K562 (cell line): ENCODE measurements around the gene MANEA. TPM values are rescaled to one million over a fixed set of nuclear protein-coding genes. Genes with fewer than 3 reads are reported as not detected.

Experiments used
- BCOR ChIP-seq: fragments of 450-650 bp; IDR thresholded peaks from 2 replicates; pipeline ENCODE4 v1.6.1; 2016
- CHD7 ChIP-seq: fragments of 200-600 bp; sonication (generic); IDR thresholded peaks from one replicate; pipeline ENCODE4 v1.6.1; 2012; ENCODE audit warnings: mild to moderate bottlenecking, low read depth, low read length, inconsistent platforms
- GABPB1 ChIP-seq: sonication (generic); formaldehyde crosslinking; IDR thresholded peaks from 2 replicates; pipeline ENCODE4 v1.8.0; 2022; ENCODE audit warnings: mild to moderate bottlenecking, missing genetic modification reagents
- MCM2 ChIP-seq: fragments of 450-650 bp; IDR thresholded peaks from 2 replicates; pipeline ENCODE4 v1.6.1; 2017; ENCODE audit warnings: low read depth, mild to moderate bottlenecking
- PTTG1 ChIP-seq: fragments of 450-650 bp; IDR thresholded peaks from 2 replicates; pipeline ENCODE4 v1.6.1; 2016; ENCODE audit warnings: low read depth, mild to moderate bottlenecking, missing genetic modification characterization, missing compliant biosample characterization
- THAP7 ChIP-seq: fragments of 250-450 bp; sonication (Bioruptor Pico); IDR thresholded peaks from 2 replicates; pipeline ENCODE4 v1.5.0; 2021
- polyA plus RNA-seq, 8 experiments: library from polyadenylated mRNA; depleted of rRNA in 4 of 8; stranded (reverse) in 5 of 8; unstranded in 3 of 8; fragments of >200 nt; fragmentation: Nextera tagmentation in 2 of 8; fragmentation: Illumina TruSeq in 1 of 8; extraction: Ambion mirVana in 2 of 8; extraction: Trizol in 1 of 8; gene quantifications; 2 replicates each; pipeline versions ENCODE4 v1.2.1 to v1.2.3, GENCODE V29; 2011 to 2014; ENCODE audit warnings: inconsistent platforms in 1 of 8, missing spikeins in 1 of 8
- total RNA-seq, 7 experiments: library from RNA; depleted of rRNA in 6 of 7; stranded (reverse); fragments of >200 nt in 6 of 7; fragmentation: Illumina TruSeq in 2 of 7; extraction: Trizol in 2 of 7; gene quantifications; 2 replicates each; pipeline versions ENCODE4 v1.2.1 to v1.2.3, GENCODE V29; 2011 to 2021; ENCODE audit warnings: low replicate concordance in 1 of 7

The MANEA gene
- total and polyA plus RNA-seq, 9 of the 15 experiments (the other 6 are each of a cell fraction or from before 2014, with no cell fraction given) = 4.8 to 16.1 (median 11.4) TPM

GRCh38 chr6:95658886-95659285 lies 81.6 kb downstream of the MANEA start (continued):
- TF ChIP-seq CHD7 = no peak
- no peak for TF ChIP-seq GABPB1 (CRISPR knock-in tag)
- TF ChIP-seq BCOR = no peak
- TF ChIP-seq MCM2 = no peak
- no peak for TF ChIP-seq PTTG1 (tag)
- no peak for TF ChIP-seq THAP7 (CRISPR knock-in tag)
- TF ChIP-seq, all 486 proteins: peak for 0
